GM21825 (cell line): ENCODE data around the gene IRF7.

ENCODE experiments used
- ATAC-seq: cut with Tn5 transposase; IDR thresholded peaks from one replicate; pipeline ENCODE4 v1.9.1; 2021; ENCODE audit warnings: mild to moderate bottlenecking, moderate library complexity; ENCODE audit not compliant: unreplicated experiment

IRF7 gene

GRCh38 chr11:621838-622237, 6.1 kb upstream of the IRF7 start:
- no peak for ATAC-seq

- ATAC-seq = no peak
Observed at GRCh38 chr11:620935-621814, 5.4 kb upstream of the IRF7 start.

- ATAC-seq = no peak
Observed at GRCh38 chr11:620201-620600, 4.5 kb upstream of the IRF7 start.

GRCh38 chr11:619628-620050, 3.9 kb upstream of the IRF7 start:
- ATAC-seq = no peak

- no peak for ATAC-seq
Observed at GRCh38 chr11:618856-619627, 3.3 kb upstream of the IRF7 start.

GRCh38 chr11:617912-618682, 2.3 kb upstream of the IRF7 start:
- ATAC-seq = no peak

- ATAC-seq = no peak
Observed at GRCh38 chr11:617199-617911, 1.6 kb upstream of the IRF7 start.

- ATAC-seq = no peak
Observed at GRCh38 chr11:616320-617198, 809 bp upstream of the IRF7 start.

GRCh38 chr11:614623-615503, 887 bp downstream of the IRF7 start:
- ATAC-seq = no peak

DNA sequence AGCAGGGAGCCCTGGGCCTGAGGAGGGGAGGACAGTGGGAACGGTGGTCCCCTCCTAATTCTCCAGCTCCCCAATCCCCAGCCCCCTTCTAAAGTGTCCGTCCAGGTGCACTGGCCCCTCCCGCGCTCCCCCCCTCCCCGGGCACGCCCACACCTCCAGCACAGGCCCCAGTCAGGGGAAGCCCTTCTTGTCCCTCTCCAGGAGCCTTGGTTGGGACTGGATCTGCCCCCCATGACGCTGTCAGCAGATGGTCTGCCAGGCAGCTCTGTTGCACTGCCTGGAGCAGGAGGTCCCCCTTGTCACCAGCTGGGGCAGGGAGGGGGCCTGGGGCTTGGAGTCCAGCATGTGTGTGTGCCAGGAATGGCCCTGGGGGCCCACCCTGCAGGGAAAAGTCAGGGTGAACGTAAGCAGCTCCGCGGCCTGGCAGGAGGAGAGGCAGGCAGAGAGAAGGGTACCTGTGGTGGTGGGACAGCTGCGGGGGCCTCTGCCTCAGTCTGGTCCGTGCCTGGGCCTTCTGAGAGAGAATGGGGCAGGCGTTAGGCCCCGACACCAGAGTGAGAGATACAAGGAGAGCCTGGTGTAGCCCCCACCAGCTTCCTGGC, 1.6 kb downstream of the IRF7 start:
- no peak for ATAC-seq

DNA sequence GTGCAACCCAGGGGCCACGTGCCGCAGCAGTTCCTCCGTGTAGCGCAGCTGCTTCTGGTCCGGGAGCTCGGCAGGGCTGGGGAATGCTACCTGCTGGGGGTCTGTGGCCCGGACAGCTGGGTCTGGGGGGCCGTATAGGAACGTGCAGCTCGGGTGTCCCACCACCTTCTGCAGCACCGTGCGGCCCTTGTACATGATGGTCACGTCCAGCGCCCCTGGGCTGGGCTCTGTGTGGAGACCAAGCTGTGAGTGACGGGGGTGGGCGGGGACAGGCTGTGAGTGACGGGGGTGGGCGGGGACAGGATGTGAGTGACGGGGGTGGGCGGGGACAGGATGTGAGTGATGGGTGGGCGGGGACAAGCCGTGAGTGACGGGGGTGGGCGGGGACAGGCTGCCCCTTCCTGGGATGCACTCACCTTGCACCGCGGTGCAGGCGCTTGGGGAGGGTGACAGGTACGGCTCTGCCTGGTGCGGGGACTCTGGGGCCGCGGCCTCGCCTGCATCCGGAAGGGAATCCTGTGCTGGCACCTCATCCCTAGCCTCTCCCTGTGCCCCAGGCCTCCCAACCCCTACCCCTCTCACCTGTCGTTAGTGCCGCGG, 2.3 kb downstream of the IRF7 start:
- no peak for ATAC-seq

GRCh38 chr11:612961-613300, 2.8 kb downstream of the IRF7 start:
- no peak for ATAC-seq

- ATAC-seq = no peak
Observed at GRCh38 chr11:612201-612960, 3.4 kb downstream of the IRF7 start.

DNA sequence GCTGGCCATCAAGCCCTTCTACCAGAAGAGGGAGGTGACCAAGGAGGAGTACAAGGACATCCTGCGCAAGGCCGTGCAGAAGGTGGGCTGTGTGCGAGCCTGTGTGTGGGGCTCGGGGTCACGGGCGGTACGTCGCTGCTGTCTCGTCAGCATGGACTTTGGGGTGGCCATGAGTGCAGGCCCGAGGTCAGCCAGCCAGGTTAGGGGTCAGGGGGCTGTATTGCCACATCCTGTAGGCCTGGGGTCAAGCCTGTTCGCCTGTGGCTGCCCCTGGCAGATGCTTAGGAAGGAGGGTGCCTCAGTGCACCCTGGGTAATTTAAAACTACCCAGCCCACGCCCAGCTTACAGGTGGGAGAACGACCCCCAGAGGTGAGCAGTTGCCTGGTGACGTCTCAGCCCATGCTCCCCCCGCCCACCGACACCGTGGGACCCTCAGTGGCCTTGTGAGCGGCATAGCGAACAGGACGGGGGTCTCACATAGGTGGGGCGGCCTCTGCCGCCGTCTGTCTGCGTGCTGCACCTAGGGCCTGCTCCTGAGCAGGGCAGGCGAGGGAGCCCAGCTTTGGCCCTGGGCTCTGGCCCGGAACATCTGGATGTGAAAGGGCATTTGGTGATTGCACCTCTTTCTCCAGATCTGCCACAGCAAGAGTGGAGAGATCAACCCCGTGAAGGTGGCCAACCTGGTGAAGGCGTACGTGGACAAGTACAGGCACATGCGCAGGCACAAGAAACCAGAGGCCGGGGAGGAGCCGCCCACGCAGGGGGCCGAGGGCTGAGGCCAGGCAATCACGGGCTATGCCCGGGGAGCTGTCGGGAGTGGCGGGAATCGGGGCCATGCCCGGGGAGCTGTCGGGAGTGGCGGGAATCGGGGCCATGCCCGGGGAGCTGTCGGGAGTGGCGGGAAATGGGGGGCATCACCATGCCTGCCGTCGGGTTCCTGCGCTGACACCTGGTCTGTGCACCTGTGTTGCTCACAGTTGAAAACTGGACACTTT, 4.5 kb downstream of the IRF7 start:
- no peak for ATAC-seq

- no peak for ATAC-seq
Observed at GRCh38 chr11:610146-610801, 5.5 kb downstream of the IRF7 start.
